ENCODE data around the gene OTOP3.
"Not testable (repeated sequence)": the region's sequence is repeated elsewhere in the genome, so short reads cannot be mapped to it uniquely, and the experiment has no call there.

OTOP3 gene

GRCh38 chr17:74972973-74973328, 37.3 kb downstream of the OTOP3 start:
- DNase-seq (ENCODE audit: low read depth, low spot score): no peak
- H3K4me3 ChIP-seq (ENCODE audit: low read length): peak overlapping the region; percentile 39

GRCh38 chr17:74975943-74976342, 40.2 kb downstream of the OTOP3 start:
- H3K4me3 ChIP-seq (ENCODE audit: low read length): no peak overlapping the region
- no peak for DNase-seq (ENCODE audit: low read depth, low spot score)

- no peak for DNase-seq (ENCODE audit: low read depth, low spot score)
- no peak overlapping the region for H3K4me3 ChIP-seq (ENCODE audit: low read length)
These were observed 42.1 kb downstream of the OTOP3 start for GRCh38 chr17:74977802-74978201.

- no peak overlapping the region for H3K4me3 ChIP-seq (ENCODE audit: low read length)
- no peak for DNase-seq (ENCODE audit: low read depth, low spot score)
These were observed 42.5 kb downstream of the OTOP3 start for GRCh38 chr17:74978240-74978639.

- DNase-seq (ENCODE audit: low read depth, low spot score): no peak
- no peak overlapping the region for H3K4me3 ChIP-seq (ENCODE audit: low read length)
These were observed 43.9 kb downstream of the OTOP3 start for GRCh38 chr17:74979408-74980146.

GRCh38 chr17:74981318-74981978, 45.8 kb downstream of the OTOP3 start:
- peak overlapping the region; percentile 57 for H3K4me3 ChIP-seq (ENCODE audit: low read length)
- DNase-seq (ENCODE audit: low read depth, low spot score): no peak

- H3K4me3 ChIP-seq (ENCODE audit: low read length): peak overlapping the region; percentile 57
- DNase-seq (ENCODE audit: low read depth, low spot score): peak; percentile 68
These were observed 46.4 kb downstream of the OTOP3 start for GRCh38 chr17:74981979-74982662.

GRCh38 chr17:74982663-74983313, 47.1 kb downstream of the OTOP3 start:
- DNase-seq (ENCODE audit: low read depth, low spot score): not testable (repeated sequence)
- H3K4me3 ChIP-seq (ENCODE audit: low read length): peak overlapping the region; percentile 57

- DNase-seq (ENCODE audit: low read depth, low spot score): no peak
- H3K4me3 ChIP-seq (ENCODE audit: low read length): no peak overlapping the region
These were observed 50.5 kb downstream of the OTOP3 start for GRCh38 chr17:74986206-74986576.

GRCh38 chr17:74987418-74987908, 51.8 kb downstream of the OTOP3 start, which contains the start of gene CDR2L:
Gene CDR2L, plus strand, starts transcription at chr17:74987632. Its CDS starts 412 bp downstream, at chr17:74988044.
- peak within 1 kb of the TSS; percentile 59 for H3K4me3 ChIP-seq (ENCODE audit: low read length)
- DNase-seq (ENCODE audit: low read depth, low spot score): peak; percentile 85

GRCh38 chr17:74987909-74988711, 52.4 kb downstream of the OTOP3 start:
- no peak for DNase-seq (ENCODE audit: low read depth, low spot score)

GRCh38 chr17:74990581-74991105, 54.9 kb downstream of the OTOP3 start:
- no peak for DNase-seq (ENCODE audit: low read depth, low spot score)
- H3K4me3 ChIP-seq (ENCODE audit: low read length): no peak overlapping the region

More at GRCh38 chr17:74987909-74988711, 52.4 kb downstream of the OTOP3 start:
- H3K4me3 ChIP-seq (ENCODE audit: low read length): peak overlapping the region; percentile 59

GRCh38 chr17:74992223-74992622, 56.5 kb downstream of the OTOP3 start:
- no peak for DNase-seq (ENCODE audit: low read depth, low spot score)
- H3K4me3 ChIP-seq (ENCODE audit: low read length): no peak overlapping the region

- DNase-seq (ENCODE audit: low read depth, low spot score): no peak
- no peak overlapping the region for H3K4me3 ChIP-seq (ENCODE audit: low read length)
These were observed 58.7 kb downstream of the OTOP3 start for GRCh38 chr17:74994440-74994839.

GRCh38 chr17:74995847-74996246, 60.1 kb downstream of the OTOP3 start:
- no peak overlapping the region for H3K4me3 ChIP-seq (ENCODE audit: low read length)
- DNase-seq (ENCODE audit: low read depth, low spot score): no peak

- DNase-seq (ENCODE audit: low read depth, low spot score): no peak
- H3K4me3 ChIP-seq (ENCODE audit: low read length): no peak overlapping the region
These were observed 63.1 kb downstream of the OTOP3 start for GRCh38 chr17:74998783-74999182.

GRCh38 chr17:74999523-74999922, 63.8 kb downstream of the OTOP3 start:
- DNase-seq (ENCODE audit: low read depth, low spot score): no peak
- no peak overlapping the region for H3K4me3 ChIP-seq (ENCODE audit: low read length)

Measured in Jurkat, Clone E6-1 (cell line).